ENCODE results near the gene EPN2. TPM values are rescaled to one million over a fixed set of nuclear protein-coding genes. Genes with fewer than 3 reads are reported as not detected.

Gene EPN2
- total RNA-seq, 2 experiments from 2014 or later: 3.2 to 4.6 TPM

GRCh38 chr17:19342611-19343255, 105.6 kb downstream of the EPN2 start:
- TF ChIP-seq, protein P1, sequence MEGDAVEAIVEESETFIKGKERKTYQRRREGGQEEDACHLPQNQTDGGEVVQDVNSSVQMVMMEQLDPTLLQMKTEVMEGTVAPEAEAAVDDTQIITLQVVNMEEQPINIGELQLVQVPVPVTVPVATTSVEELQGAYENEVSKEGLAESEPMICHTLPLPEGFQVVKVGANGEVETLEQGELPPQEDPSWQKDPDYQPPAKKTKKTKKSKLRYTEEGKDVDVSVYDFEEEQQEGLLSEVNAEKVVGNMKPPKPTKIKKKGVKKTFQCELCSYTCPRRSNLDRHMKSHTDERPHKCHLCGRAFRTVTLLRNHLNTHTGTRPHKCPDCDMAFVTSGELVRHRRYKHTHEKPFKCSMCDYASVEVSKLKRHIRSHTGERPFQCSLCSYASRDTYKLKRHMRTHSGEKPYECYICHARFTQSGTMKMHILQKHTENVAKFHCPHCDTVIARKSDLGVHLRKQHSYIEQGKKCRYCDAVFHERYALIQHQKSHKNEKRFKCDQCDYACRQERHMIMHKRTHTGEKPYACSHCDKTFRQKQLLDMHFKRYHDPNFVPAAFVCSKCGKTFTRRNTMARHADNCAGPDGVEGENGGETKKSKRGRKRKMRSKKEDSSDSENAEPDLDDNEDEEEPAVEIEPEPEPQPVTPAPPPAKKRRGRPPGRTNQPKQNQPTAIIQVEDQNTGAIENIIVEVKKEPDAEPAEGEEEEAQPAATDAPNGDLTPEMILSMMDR (IDR thresholded peaks at IDR 0.05): no peak
- intact Hi-C loops (cut with micrococcal nuclease): no loop called here
- DNase-seq (no peak), ATAC-seq (no peak)
- H3K4me1 Mint-ChIP-seq (ENCODE audit: low read depth): no peaks in the 10 kb centered on the region
- ChIA-PET POLR2A (no interaction called here), CTCF (interaction anchor here (0.9 to 1.0 kb wide), 2 partner anchors 19 to 104 kb away, joined by 3 to 5 read pairs; no protein-coding TSS in a partner anchor)
- no peaks in the 10 kb centered on the region for H3K36me3 Mint-ChIP-seq (ENCODE audit: low read depth)
- H3K4me3 Mint-ChIP-seq: no peak overlapping the region
- no peaks in the 10 kb centered on the region for H3K9me3 Mint-ChIP-seq
- H3K27ac Mint-ChIP-seq: no peak overlapping the region
- peaks cover 19% of the 10 kb centered on the region for H3K27me3 Mint-ChIP-seq

DNA sequence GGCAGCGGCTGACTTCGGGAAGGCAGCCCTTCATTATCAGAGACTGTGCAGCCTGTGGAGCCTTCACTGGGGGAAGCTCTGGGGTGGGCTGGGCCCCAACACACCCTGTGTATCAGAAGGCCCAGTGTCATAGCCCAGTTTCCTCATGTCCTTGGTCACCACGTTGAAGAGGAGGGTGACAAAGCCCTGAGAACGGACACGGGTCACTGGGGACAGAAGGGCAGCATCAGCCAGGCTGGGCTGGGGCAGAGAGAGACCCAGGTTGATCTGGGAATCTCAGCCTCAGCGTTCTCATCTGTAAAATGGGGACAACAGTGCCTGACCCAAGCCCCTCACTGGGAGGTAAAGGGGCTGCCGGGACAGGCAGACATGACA, 106.1 kb downstream of the EPN2 start:
- CTCF ChIA-PET: interaction anchor here (1.0 kb wide), 1 partner anchor 104 kb away, joined by 5 read pairs; no protein-coding TSS in a partner anchor
- no peaks in the 10 kb centered on the region for H3K4me1 Mint-ChIP-seq (ENCODE audit: low read depth)

DNA sequence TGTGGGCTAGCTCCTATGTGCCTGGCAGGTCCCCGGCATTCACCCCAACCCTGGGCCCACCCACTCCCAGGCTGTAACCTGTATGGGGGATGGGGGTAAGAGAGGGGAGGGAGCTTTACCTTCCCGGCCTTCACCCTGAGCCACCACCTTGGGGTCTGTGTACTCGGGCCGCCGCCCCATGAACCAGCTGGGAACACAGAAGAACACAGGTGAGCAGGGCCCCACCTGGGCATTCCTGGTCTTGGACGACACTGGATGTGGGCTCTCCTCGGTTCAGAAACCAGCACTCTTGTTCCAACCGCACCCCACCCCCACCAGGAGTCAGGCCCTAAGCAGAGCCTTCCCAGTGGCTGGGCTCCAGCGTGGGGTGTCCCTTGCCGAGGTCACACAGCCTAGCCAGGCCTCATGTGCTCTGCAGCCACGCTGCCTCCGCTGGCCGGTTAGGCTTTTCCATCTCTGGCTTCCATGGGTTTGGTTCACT, 106.5 kb downstream of the EPN2 start:
- H3K27me3 Mint-ChIP-seq: peaks cover 16% of the 10 kb centered on the region

More for the DNA sequence above, 106.1 kb downstream of the EPN2 start:
- no peaks in the 10 kb centered on the region for H3K36me3 Mint-ChIP-seq (ENCODE audit: low read depth)
- POLR2A ChIA-PET: no interaction called here
- no peak overlapping the region for H3K27ac Mint-ChIP-seq
- no peak for DNase-seq
- H3K27me3 Mint-ChIP-seq: peaks cover 19% of the 10 kb centered on the region
- no peak for ATAC-seq
- TF ChIP-seq, protein P1 (IDR thresholded peaks at IDR 0.05): no peak
- no peaks in the 10 kb centered on the region for H3K9me3 Mint-ChIP-seq
- H3K4me3 Mint-ChIP-seq: no peak overlapping the region
- intact Hi-C loops (cut with micrococcal nuclease): no loop called here

DNA sequence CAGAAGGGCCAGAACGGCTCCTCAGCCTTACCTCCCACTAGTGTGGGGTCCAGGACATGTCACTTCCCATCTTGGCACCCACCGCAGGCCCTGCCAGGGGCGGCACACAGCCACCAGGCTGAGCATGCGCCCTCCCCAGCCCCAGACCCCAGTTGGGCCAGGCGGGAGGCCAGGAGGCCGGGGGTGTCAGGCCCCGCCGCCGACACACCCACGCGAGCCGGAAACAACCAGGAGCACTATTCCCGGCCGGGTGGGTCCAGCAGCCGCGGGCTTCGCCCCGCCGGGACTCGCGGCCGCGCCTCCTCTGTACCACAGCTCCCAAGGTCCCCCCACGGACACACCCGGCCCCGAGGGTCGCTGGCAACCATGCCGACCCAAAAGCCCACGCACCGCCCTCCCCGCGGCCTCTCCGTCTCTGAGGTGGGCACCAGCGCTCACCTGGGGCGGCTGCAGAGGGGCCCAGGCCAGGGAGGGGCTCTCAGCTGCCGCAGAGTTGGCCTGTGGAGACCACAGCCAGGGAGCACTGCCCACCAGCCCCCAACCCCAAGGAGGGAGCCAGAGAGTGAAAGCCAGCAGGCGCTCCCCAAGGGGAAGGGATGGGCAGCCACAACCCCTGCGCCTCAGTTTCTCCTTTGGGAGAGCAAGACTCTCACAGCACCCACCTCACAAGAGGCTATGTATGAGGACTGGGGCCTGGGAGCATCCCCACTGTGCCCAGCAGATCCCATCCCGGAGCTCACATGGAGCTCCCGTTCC, 107.3 kb downstream of the EPN2 start:
- POLR2A ChIA-PET: no interaction called here
- H3K27me3 Mint-ChIP-seq: peaks cover 11% of the 10 kb centered on the region
- no peaks in the 10 kb centered on the region for H3K36me3 Mint-ChIP-seq (ENCODE audit: low read depth)
- no peaks in the 10 kb centered on the region for H3K4me1 Mint-ChIP-seq (ENCODE audit: low read depth)
- H3K4me3 Mint-ChIP-seq: no peak overlapping the region
- DNase-seq (no peak), ATAC-seq (no peak)
- TF ChIP-seq, protein P1 (IDR thresholded peaks at IDR 0.05): no peak
- intact Hi-C loops (cut with micrococcal nuclease): no loop called here
- no peak overlapping the region for H3K27ac Mint-ChIP-seq
- no peaks in the 10 kb centered on the region for H3K9me3 Mint-ChIP-seq
- CTCF ChIA-PET: no interaction called here

More for the DNA sequence above, 106.5 kb downstream of the EPN2 start:
- ChIA-PET CTCF (no interaction called here), POLR2A (no interaction called here)
- Mint-ChIP-seq H3K27ac (no peak overlapping the region), H3K9me3 (no peaks in the 10 kb centered on the region), H3K4me1 (ENCODE audit: low read depth) (no peaks in the 10 kb centered on the region), H3K4me3 (no peak overlapping the region), H3K36me3 (ENCODE audit: low read depth) (no peaks in the 10 kb centered on the region)
- DNase-seq (no peak), ATAC-seq (no peak)
- intact Hi-C loops (cut with micrococcal nuclease): no loop called here
- TF ChIP-seq, protein P1 (IDR thresholded peaks at IDR 0.05): no peak

DNA sequence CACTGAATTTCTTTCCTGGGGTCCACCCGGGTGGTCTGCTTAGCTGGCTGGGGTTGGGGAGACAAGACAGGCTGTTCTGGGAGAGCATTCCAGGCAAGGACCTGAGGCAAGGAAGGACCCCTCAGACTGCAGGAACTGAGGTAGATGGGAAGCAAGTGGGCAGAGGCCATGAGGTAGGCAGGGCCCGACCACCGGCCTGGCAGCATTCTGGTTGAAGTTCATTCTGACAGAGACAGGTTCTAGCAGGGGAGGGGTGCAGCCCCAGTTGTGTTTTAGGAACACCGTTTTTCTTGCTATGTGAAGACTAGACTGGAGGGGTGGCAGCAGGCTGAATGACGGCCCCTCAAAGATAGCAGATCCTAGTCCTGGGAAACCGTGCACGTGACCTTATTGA, 107.9 kb downstream of the EPN2 start:
- DNase-seq (no peak), ATAC-seq (no peak)
- Mint-ChIP-seq H3K36me3 (ENCODE audit: low read depth) (no peaks in the 10 kb centered on the region), H3K4me1 (ENCODE audit: low read depth) (no peaks in the 10 kb centered on the region), H3K27me3 (peaks cover 9% of the 10 kb centered on the region), H3K27ac (no peak overlapping the region), H3K4me3 (no peak overlapping the region), H3K9me3 (no peaks in the 10 kb centered on the region)
- ChIA-PET CTCF (no interaction called here), POLR2A (no interaction called here)
- TF ChIP-seq, protein P1 (IDR thresholded peaks at IDR 0.05): no peak
- intact Hi-C loops (cut with micrococcal nuclease): no loop called here

All from activated CD8-positive, alpha-beta T cell treated with anti-CD3 and anti-CD28 coated beads for 36 hours (primary cell).